T-helper 22 cell (primary cell): ENCODE measurements around the gene TSPO.

Experiments
- DNase-seq: peaks from one replicate; pipeline ENCODE4 v3.0.0-alpha.2; 2020; ENCODE audit warnings: low read depth

The TSPO gene

GRCh38 chr22:43159484-43160178 is 8.3 kb downstream of the TSPO start:
- DNase-seq: no peak

- no peak for DNase-seq
Measured at GRCh38 chr22:43160497-43161126, 9.3 kb downstream of the TSPO start.

GRCh38 chr22:43162412-43163150 is 11.2 kb downstream of the TSPO start:
- DNase-seq: no peak

- no peak for DNase-seq
Measured at GRCh38 chr22:43163241-43163795, 12.0 kb downstream of the TSPO start.

GRCh38 chr22:43164636-43165035 is 13.3 kb downstream of the TSPO start:
- DNase-seq: no peak

- no peak for DNase-seq
Measured at GRCh38 chr22:43166132-43166930, 15.0 kb downstream of the TSPO start.

GRCh38 chr22:43167001-43167589 is 15.7 kb downstream of the TSPO start:
- DNase-seq: no peak

- DNase-seq: no peak
Measured at GRCh38 chr22:43168471-43169309, 17.3 kb downstream of the TSPO start.

- DNase-seq: no peak
Measured at GRCh38 chr22:43169310-43170130, 18.2 kb downstream of the TSPO start.

- no peak for DNase-seq
Measured at GRCh38 chr22:43170131-43170480, 18.7 kb downstream of the TSPO start.

- DNase-seq: no peak
Measured at GRCh38 chr22:43171019-43171491, 19.7 kb downstream of the TSPO start.

GRCh38 chr22:43171607-43172006 is 20.2 kb downstream of the TSPO start:
- no peak for DNase-seq

GRCh38 chr22:43172191-43172590 is 20.8 kb downstream of the TSPO start:
- no peak for DNase-seq

- no peak for DNase-seq
Measured at GRCh38 chr22:43173566-43173965, 22.2 kb downstream of the TSPO start.

- DNase-seq: no peak
Measured at GRCh38 chr22:43173976-43174720, 22.8 kb downstream of the TSPO start.

GRCh38 chr22:43174941-43175531 is 23.7 kb downstream of the TSPO start:
- DNase-seq: no peak

- no peak for DNase-seq
Measured at GRCh38 chr22:43176090-43176489, 24.7 kb downstream of the TSPO start.

- no peak for DNase-seq
Measured at GRCh38 chr22:43177479-43177878, 26.1 kb downstream of the TSPO start.
